Hepatocyte (in vitro differentiated cells): ENCODE data around the gene ZNF385C. TPM values are rescaled to one million over a fixed set of nuclear protein-coding genes. Genes with fewer than 3 reads are reported as not detected.

Source experiments
- DNase-seq: peaks from one replicate; pipeline ENCODE4 v3.0.0-alpha.2; 2016; ENCODE audit warnings: low spot score
- H2AFZ ChIP-seq: fragments of 200-600 bp; sonication (generic); 2 replicates; pipeline ENCODE4 v1.6.0; 2016; ENCODE audit warnings: antibody characterized with exemption, mild to moderate bottlenecking
- H3K27ac ChIP-seq: fragments of 200-600 bp; sonication (generic); 2 replicates; pipeline ENCODE4 v1.5.1; 2016; ENCODE audit warnings: mild to moderate bottlenecking
- H3K27me3 ChIP-seq: fragments of 200-600 bp; sonication (generic); 2 replicates; pipeline ENCODE4 v1.6.1; 2016
- H3K36me3 ChIP-seq: fragments of 200-600 bp; sonication (generic); replicated peaks from 2 replicates; pipeline ENCODE4 v1.5.1; 2016; ENCODE audit warnings: low read depth; ENCODE audit not compliant: insufficient read depth
- H3K4me1 ChIP-seq: fragments of 200-600 bp; sonication (generic); 2 replicates; pipeline ENCODE4 v1.5.1; 2016; ENCODE audit warnings: mild to moderate bottlenecking, moderate library complexity; ENCODE audit not compliant: insufficient read depth
- H3K4me2 ChIP-seq: fragments of 200-600 bp; sonication (generic); 2 replicates; pipeline ENCODE4 v1.6.0; 2016
- H3K4me3 ChIP-seq: fragments of 200-600 bp; sonication (generic); 2 replicates; pipeline ENCODE4 v1.5.1; 2016; ENCODE audit warnings: mild to moderate bottlenecking
- H3K79me2 ChIP-seq: fragments of 200-600 bp; sonication (generic); 2 replicates; pipeline ENCODE4 v1.6.0; 2017; ENCODE audit warnings: mild to moderate bottlenecking
- H3K9me2 ChIP-seq: fragments of 200-600 bp; sonication (generic); replicated peaks from 2 replicates; pipeline ENCODE4 v1.6.0; 2017; ENCODE audit warnings: mild to moderate bottlenecking; ENCODE audit not compliant: insufficient read depth
- H3K9me3 ChIP-seq: fragments of 200-600 bp; sonication (generic); 2 replicates; pipeline ENCODE4 v1.5.1; 2016; ENCODE audit warnings: low read depth, mild to moderate bottlenecking
- H4K20me1 ChIP-seq: fragments of 200-600 bp; sonication (generic); 2 replicates; pipeline ENCODE4 v1.6.0; 2016; ENCODE audit warnings: mild to moderate bottlenecking; ENCODE audit not compliant: insufficient read depth, poor library complexity, severe bottlenecking
- EZH2 ChIP-seq: fragments of 200-600 bp; sonication (generic); IDR thresholded peaks from 2 replicates; pipeline ENCODE4 v1.6.1; 2016; ENCODE audit warnings: antibody characterized with exemption, mild to moderate bottlenecking, borderline replicate concordance
- EZH2phosphoT487 ChIP-seq: fragments of 200-600 bp; sonication (generic); IDR thresholded peaks from one replicate; pipeline ENCODE4 v1.6.1; 2018; ENCODE audit warnings: antibody characterized with exemption, mild to moderate bottlenecking, low read depth, moderate library complexity; ENCODE audit not compliant: unreplicated experiment, severe bottlenecking
- WGBS: methylation state at CpG from one replicate; pipeline ENCODE4 v1.1.6; 2016; ENCODE audit warnings: low lambda C conversion rate; ENCODE audit errors: missing lambda C conversion rate; 5-methylcytosine and 5-hydroxymethylcytosine counted together
- polyA plus RNA-seq: library from polyadenylated mRNA; unstranded; fragments of >200 nt; fragmentation: Nextera tagmentation; extraction: Ambion mirVana; gene quantifications from 2 replicates; pipeline ENCODE4 v1.2.1, GENCODE V29; 2016
- total RNA-seq: library from RNA; depleted of rRNA; stranded (reverse); fragments of >200 nt; gene quantifications from 2 replicates; pipeline ENCODE4 v1.2.3, GENCODE V29; 2014
- TF ChIP-seq, protein P1 (sequence below): fragments of 200-600 bp; sonication (generic); IDR thresholded peaks from 2 replicates; pipeline ENCODE4 v1.5.1; 2016; ENCODE audit warnings: antibody characterized with exemption, mild to moderate bottlenecking; ENCODE audit not compliant: poor library complexity

The ZNF385C gene
- total and polyA plus RNA-seq, 2 experiments from 2014 or later, result 0.45 to 0.63 TPM

GRCh38 chr17:42067371-42068091 lies 30.7 kb downstream of the ZNF385C start:
- no peak overlapping the region for H3K4me3 ChIP-seq
- no peak overlapping the region for H3K4me2 ChIP-seq
- H3K27ac ChIP-seq, result no peak overlapping the region
- H4K20me1 ChIP-seq, result no peaks in the 10 kb centered on the region
- H3K79me2 ChIP-seq, result no peaks in the 10 kb centered on the region
- H3K9me3 ChIP-seq, result no peaks in the 10 kb centered on the region
- H3K27me3 ChIP-seq, result peaks cover 14% of the 10 kb centered on the region
- 28% methylated on average over 12 of the region's 12 CpGs for WGBS
- TF ChIP-seq, protein P1, sequence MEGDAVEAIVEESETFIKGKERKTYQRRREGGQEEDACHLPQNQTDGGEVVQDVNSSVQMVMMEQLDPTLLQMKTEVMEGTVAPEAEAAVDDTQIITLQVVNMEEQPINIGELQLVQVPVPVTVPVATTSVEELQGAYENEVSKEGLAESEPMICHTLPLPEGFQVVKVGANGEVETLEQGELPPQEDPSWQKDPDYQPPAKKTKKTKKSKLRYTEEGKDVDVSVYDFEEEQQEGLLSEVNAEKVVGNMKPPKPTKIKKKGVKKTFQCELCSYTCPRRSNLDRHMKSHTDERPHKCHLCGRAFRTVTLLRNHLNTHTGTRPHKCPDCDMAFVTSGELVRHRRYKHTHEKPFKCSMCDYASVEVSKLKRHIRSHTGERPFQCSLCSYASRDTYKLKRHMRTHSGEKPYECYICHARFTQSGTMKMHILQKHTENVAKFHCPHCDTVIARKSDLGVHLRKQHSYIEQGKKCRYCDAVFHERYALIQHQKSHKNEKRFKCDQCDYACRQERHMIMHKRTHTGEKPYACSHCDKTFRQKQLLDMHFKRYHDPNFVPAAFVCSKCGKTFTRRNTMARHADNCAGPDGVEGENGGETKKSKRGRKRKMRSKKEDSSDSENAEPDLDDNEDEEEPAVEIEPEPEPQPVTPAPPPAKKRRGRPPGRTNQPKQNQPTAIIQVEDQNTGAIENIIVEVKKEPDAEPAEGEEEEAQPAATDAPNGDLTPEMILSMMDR, result peak; percentile 69
- TF ChIP-seq EZH2, result no peak
- H3K9me2 ChIP-seq, result no peaks in the 10 kb centered on the region
- H3K4me1 ChIP-seq, result no peaks in the 10 kb centered on the region
- H3K36me3 ChIP-seq, result no peaks in the 10 kb centered on the region
- H2AFZ ChIP-seq, result no peak overlapping the region
- DNase-seq, result peak; percentile 64

- Histone ChIP-seq H2AFZ (no peak overlapping the region), H3K27ac (no peak overlapping the region), H3K4me3 (no peak overlapping the region), H3K9me2 (no peaks in the 10 kb centered on the region), H3K36me3 (no peaks in the 10 kb centered on the region), H3K9me3 (no peaks in the 10 kb centered on the region), H3K4me1 (no peaks in the 10 kb centered on the region), H3K79me2 (no peaks in the 10 kb centered on the region), H3K27me3 (no peaks in the 10 kb centered on the region), H3K4me2 (no peak overlapping the region), H4K20me1 (no peaks in the 10 kb centered on the region)
- 67% methylated on average over 2 of the region's 2 CpGs for WGBS
- TF ChIP-seq EZH2phosphoT487 (no peak), EZH2 (no peak)
- TF ChIP-seq, protein P1, result no peak
- no peak for DNase-seq
Observed at GRCh38 chr17:42065201-42065600, 33.1 kb downstream of the ZNF385C start.

DNA sequence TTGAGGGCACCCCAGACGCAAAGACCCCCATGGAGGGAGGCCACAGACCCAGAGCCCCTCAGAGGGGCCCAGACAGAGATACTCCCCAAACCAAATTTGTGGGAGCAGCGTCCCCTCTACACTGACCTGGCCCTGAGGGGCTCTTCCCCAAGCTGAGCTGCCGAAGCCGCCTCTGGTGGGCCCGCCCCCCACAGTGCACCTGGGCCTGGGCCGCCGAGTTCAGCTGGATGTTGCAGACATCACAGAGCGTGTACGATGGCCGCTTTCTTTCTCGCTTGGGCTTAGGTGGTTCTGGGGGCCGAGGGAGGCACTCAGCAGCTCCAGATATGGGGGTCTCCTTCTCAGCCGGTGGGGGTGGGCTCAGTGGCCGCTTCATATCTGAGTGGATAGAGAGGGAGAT lies 35.6 kb downstream of the ZNF385C start:
- 95% methylated on average over 14 of the region's 14 CpGs for WGBS
- DNase-seq, result no peak
- H3K79me2 ChIP-seq, result no peaks in the 10 kb centered on the region
- no peak overlapping the region for H3K4me3 ChIP-seq
- no peak overlapping the region for H3K4me2 ChIP-seq
- H2AFZ ChIP-seq, result no peak overlapping the region
- no peaks in the 10 kb centered on the region for H3K4me1 ChIP-seq
- no peaks in the 10 kb centered on the region for H3K27me3 ChIP-seq
- no peaks in the 10 kb centered on the region for H3K9me3 ChIP-seq
- no peaks in the 10 kb centered on the region for H3K9me2 ChIP-seq
- no peaks in the 10 kb centered on the region for H4K20me1 ChIP-seq
- no peaks in the 10 kb centered on the region for H3K36me3 ChIP-seq
- no peak overlapping the region for H3K27ac ChIP-seq
- TF ChIP-seq, protein P1, result no peak
- TF ChIP-seq EZH2phosphoT487 (no peak), EZH2 (no peak)
